Parathyroid adenoma (tissue), 2 donors: Measurements from ENCODE around the gene CAB39.

Experiments used
- H2AFZ ChIP-seq: fragments of 300-600 bp; sonication (generic); one replicate; pipeline ENCODE4 v1.7.0; 2017; ENCODE audit warnings: antibody characterized with exemption, mild to moderate bottlenecking
- H3K27ac ChIP-seq: fragments of 300-600 bp; sonication (generic); one replicate; pipeline ENCODE4 v1.7.0; 2017
- H3K27me3 ChIP-seq: fragments of 300-600 bp; sonication (generic); one replicate; pipeline ENCODE4 v1.7.0; 2017; ENCODE audit warnings: low read length; ENCODE audit not compliant: control insufficient read depth, insufficient read depth
- H3K36me3 ChIP-seq: fragments of 300-600 bp; sonication (generic); one replicate; pipeline ENCODE4 v1.7.0; 2017; ENCODE audit warnings: low read length; ENCODE audit not compliant: control insufficient read depth, insufficient read depth
- H3K4me1 ChIP-seq: fragments of 300-600 bp; sonication (generic); one replicate; pipeline ENCODE4 v1.7.0; 2017; ENCODE audit warnings: control low read depth
- H3K4me2 ChIP-seq: fragments of 300-600 bp; sonication (generic); one replicate; pipeline ENCODE4 v1.7.0; 2017; ENCODE audit warnings: low read length
- H3K4me3 ChIP-seq: fragments of 300-600 bp; sonication (generic); one replicate; pipeline ENCODE4 v1.7.0; 2017; ENCODE audit warnings: low read depth, low read length
- H3K79me2 ChIP-seq: fragments of 300-600 bp; sonication (generic); one replicate; pipeline ENCODE4 v1.7.0; 2017; ENCODE audit warnings: control low read depth
- H3K9ac ChIP-seq: fragments of 300-600 bp; sonication (generic); one replicate; pipeline ENCODE4 v1.7.0; 2017; ENCODE audit warnings: mild to moderate bottlenecking
- H3K9me3 ChIP-seq: fragments of 300-600 bp; sonication (generic); one replicate; pipeline ENCODE4 v1.7.0; 2017; ENCODE audit warnings: low read length; ENCODE audit not compliant: control insufficient read depth
- CTCF ChIP-seq: fragments of 300-600 bp; sonication (generic); IDR thresholded peaks from one replicate; pipeline ENCODE4 v1.7.0; 2017; ENCODE audit warnings: antibody characterized with exemption, mild to moderate bottlenecking
- donor health status: primary hyperparathyroidism.

CAB39 gene

GRCh38 chr2:230676546-230676945, 36.1 kb upstream of the CAB39 start:
- no peaks in the 10 kb centered on the region for H3K27me3 ChIP-seq
- no peak overlapping the region for H3K9ac ChIP-seq
- no peak overlapping the region for H3K4me2 ChIP-seq
- TF ChIP-seq CTCF: no peak
- H3K36me3 ChIP-seq: no peaks in the 10 kb centered on the region
- H2AFZ ChIP-seq: no peak overlapping the region
- H3K79me2 ChIP-seq: no peaks in the 10 kb centered on the region
- no peak overlapping the region for H3K27ac ChIP-seq
- H3K4me1 ChIP-seq: no peaks in the 10 kb centered on the region
- H3K9me3 ChIP-seq: no peaks in the 10 kb centered on the region
- H3K4me3 ChIP-seq: no peak overlapping the region

- H3K9me3 ChIP-seq: no peaks in the 10 kb centered on the region
- no peak overlapping the region for H3K4me3 ChIP-seq
- H2AFZ ChIP-seq: no peak overlapping the region
- H3K9ac ChIP-seq: no peak overlapping the region
- H3K79me2 ChIP-seq: no peaks in the 10 kb centered on the region
- H3K27ac ChIP-seq: no peak overlapping the region
- H3K4me1 ChIP-seq: no peaks in the 10 kb centered on the region
- H3K27me3 ChIP-seq: no peaks in the 10 kb centered on the region
- no peak for TF ChIP-seq CTCF
- no peaks in the 10 kb centered on the region for H3K36me3 ChIP-seq
- no peak overlapping the region for H3K4me2 ChIP-seq
Measured at GRCh38 chr2:230677201-230677946, 35.3 kb upstream of the CAB39 start.

- Histone ChIP-seq H3K4me1 (no peaks in the 10 kb centered on the region), H3K27ac (no peak overlapping the region), H2AFZ (no peak overlapping the region), H3K79me2 (no peaks in the 10 kb centered on the region), H3K9me3 (no peaks in the 10 kb centered on the region), H3K9ac (no peak overlapping the region), H3K4me3 (no peak overlapping the region), H3K4me2 (no peak overlapping the region), H3K36me3 (no peaks in the 10 kb centered on the region), H3K27me3 (no peaks in the 10 kb centered on the region)
- TF ChIP-seq CTCF: no peak
Measured at GRCh38 chr2:230678018-230678417, 34.6 kb upstream of the CAB39 start.

- H3K27ac ChIP-seq: no peak overlapping the region
- no peak overlapping the region for H3K9ac ChIP-seq
- no peak overlapping the region for H2AFZ ChIP-seq
- no peaks in the 10 kb centered on the region for H3K9me3 ChIP-seq
- no peaks in the 10 kb centered on the region for H3K79me2 ChIP-seq
- no peak overlapping the region for H3K4me3 ChIP-seq
- TF ChIP-seq CTCF: no peak
- no peak overlapping the region for H3K4me2 ChIP-seq
- no peaks in the 10 kb centered on the region for H3K27me3 ChIP-seq
- no peaks in the 10 kb centered on the region for H3K36me3 ChIP-seq
- no peaks in the 10 kb centered on the region for H3K4me1 ChIP-seq
Measured at GRCh38 chr2:230678451-230678850, 34.2 kb upstream of the CAB39 start.
